Ishikawa (cell line): ENCODE measurements around the gene NUDCD3.

Experiments
- CEBPB ChIP-seq: IDR thresholded peaks from 2 replicates; pipeline ENCODE4 v1.6.1; 2012
- CREB1 ChIP-seq: IDR thresholded peaks from 2 replicates; pipeline ENCODE4 v1.6.1; 2012; ENCODE audit warnings: low read depth
- EGR1 ChIP-seq: IDR thresholded peaks from 2 replicates; pipeline ENCODE4 v1.6.1; 2012
- EP300 ChIP-seq: IDR thresholded peaks from 2 replicates; pipeline ENCODE4 v1.6.1; 2012; ENCODE audit warnings: borderline replicate concordance
- FOXM1 ChIP-seq: IDR thresholded peaks from 2 replicates; pipeline ENCODE4 v1.6.1; 2012; ENCODE audit warnings: low read depth, borderline replicate concordance
- MAX ChIP-seq: IDR thresholded peaks from 2 replicates; pipeline ENCODE4 v1.6.1; 2012
- NFIC ChIP-seq: IDR thresholded peaks from 2 replicates; pipeline ENCODE4 v1.6.1; 2012
- RAD21 ChIP-seq: IDR thresholded peaks from 2 replicates; pipeline ENCODE4 v1.6.1; 2012; ENCODE audit warnings: low read depth
- REST ChIP-seq: IDR thresholded peaks from 2 replicates; pipeline ENCODE4 v1.6.1; 2012; ENCODE audit warnings: low read depth, mild to moderate bottlenecking
- TAF1 ChIP-seq: IDR thresholded peaks from 2 replicates; pipeline ENCODE4 v1.6.1; 2012; ENCODE audit warnings: low read depth, mild to moderate bottlenecking
- TCF12 ChIP-seq: IDR thresholded peaks from 2 replicates; pipeline ENCODE4 v1.6.1; 2012; ENCODE audit warnings: low read depth
- TEAD4 ChIP-seq: IDR thresholded peaks from 2 replicates; pipeline ENCODE4 v1.6.1; 2012
- USF1 ChIP-seq: IDR thresholded peaks from 2 replicates; pipeline ENCODE4 v1.6.1; 2012
- YY1 ChIP-seq: IDR thresholded peaks from 2 replicates; pipeline ENCODE4 v1.6.1; 2012; ENCODE audit warnings: low read depth
- ZBTB7A ChIP-seq: IDR thresholded peaks from 2 replicates; pipeline ENCODE4 v1.6.1; 2012; ENCODE audit warnings: low read depth

NUDCD3 gene

GRCh38 chr7:44471850-44472249 is 18.6 kb downstream of the NUDCD3 start:
- TF ChIP-seq REST (no peak), TEAD4 (no peak), EP300 (no peak), ZBTB7A (no peak), YY1 (no peak), NFIC (no peak), MAX (no peak), FOXM1 (no peak), TAF1 (no peak), TCF12 (no peak), RAD21 (no peak), CREB1 (no peak), USF1 (no peak), EGR1 (no peak), CEBPB (no peak)

- TF ChIP-seq TCF12, result no peak
- TF ChIP-seq EP300, result no peak
- TF ChIP-seq TEAD4, result no peak
- no peak for TF ChIP-seq REST
These were observed 19.0 kb downstream of the NUDCD3 start for GRCh38 chr7:44471436-44471835.

- TF ChIP-seq NFIC (no peak), REST (no peak), USF1 (no peak), CEBPB (no peak), ZBTB7A (no peak), MAX (no peak), RAD21 (no peak), TEAD4 (no peak), EP300 (no peak), TCF12 (no peak), CREB1 (no peak), YY1 (no peak), FOXM1 (no peak), EGR1 (no peak), TAF1 (no peak)
These were observed 19.7 kb downstream of the NUDCD3 start for GRCh38 chr7:44470628-44471245.

- TF ChIP-seq EP300 (no peak), NFIC (no peak), EGR1 (no peak), CREB1 (no peak), USF1 (no peak), TCF12 (no peak), CEBPB (no peak), MAX (no peak), REST (no peak), TEAD4 (no peak), FOXM1 (no peak), TAF1 (no peak), YY1 (no peak), RAD21 (no peak), ZBTB7A (no peak)
These were observed 20.4 kb downstream of the NUDCD3 start for GRCh38 chr7:44470135-44470479.
